Gastroesophageal sphincter (tissue), 4 donors: Measurements from ENCODE around the gene DIP2C. TPM values are rescaled to one million over a fixed set of nuclear protein-coding genes. Genes with fewer than 3 reads are reported as not detected.

Experiments
- ATAC-seq: fragments of 150-250 bp; one replicate; pipeline ENCODE4 v1.9.1; 2016; ENCODE audit warnings: mild to moderate bottlenecking, moderate library complexity
- H3K27ac ChIP-seq, 4 donors: fragments of 200-600 bp; sonication (generic) in 3 of 4; 1 replicate in 3 of 4; 2 replicates in 1 of 4; pipeline ENCODE4 v1.5.1; 2016 to 2019
- H3K27me3 ChIP-seq: fragments of 200-600 bp; sonication (generic); one replicate; pipeline ENCODE4 v1.5.1; 2019
- H3K36me3 ChIP-seq, 2 donors: fragments of 200-600 bp; sonication (generic); one replicate each; pipeline ENCODE4 v1.5.1; 2019; ENCODE audit warnings: control low read depth in 1 of 2
- H3K4me1 ChIP-seq, 3 donors: fragments of 200-600 bp; sonication (generic); 1 replicate in 2 of 3; 2 replicates in 1 of 3; pipeline ENCODE4 v1.5.1; 2016 to 2019; ENCODE audit warnings: control low read depth in 2 of 3
- H3K4me3 ChIP-seq, 2 donors: fragments of 200-600 bp; sonication (generic); one replicate each; pipeline ENCODE4 v1.5.1; 2019; ENCODE audit warnings: mild to moderate bottlenecking in 1 of 2, moderate library complexity in 1 of 2
- H3K9me3 ChIP-seq, 3 donors: fragments of 200-600 bp; sonication (generic); one replicate each; pipeline ENCODE4 v1.5.1; 2017 to 2019; ENCODE audit warnings: control low read depth in 2 of 3
- EP300 ChIP-seq: sonication (generic); formaldehyde crosslinking; IDR thresholded peaks from one replicate; pipeline ENCODE4 v1.6.1; 2017; ENCODE audit warnings: antibody characterized with exemption, mild to moderate bottlenecking
- POLR2A ChIP-seq, 2 donors: fragments of 450-650 bp; IDR thresholded peaks; one replicate each; pipeline ENCODE4 v1.6.1; 2017; ENCODE audit warnings: antibody characterized with exemption in 2 of 2, mild to moderate bottlenecking in 2 of 2, moderate library complexity in 1 of 2
- POLR2AphosphoS5 ChIP-seq: sonication (generic); formaldehyde crosslinking; IDR thresholded peaks from one replicate; pipeline ENCODE4 v1.6.1; 2017; ENCODE audit warnings: antibody characterized with exemption
- WGBS, 2 donors: methylation state at CpG; one replicate each; pipeline ENCODE4 v1.1.5; 2018; ENCODE audit warnings: low coverage in 1 of 2; 5-methylcytosine and 5-hydroxymethylcytosine counted together
- total RNA-seq, 4 donors: library from RNA; depleted of rRNA; stranded (reverse); fragments of >200 nt; gene quantifications; one replicate each; pipeline ENCODE4 v1.1.0, GENCODE V29; 2016
- TF ChIP-seq, protein P1 (sequence below), 4 experiments: fragments of 200-600 bp in 2 of 4; fragments of 450-650 bp in 2 of 4; sonication (generic) in 1 of 4; IDR thresholded peaks; one replicate each; pipeline ENCODE4 v1.5.1; 2017 to 2019; ENCODE audit warnings: antibody characterized with exemption in 4 of 4, mild to moderate bottlenecking in 2 of 4, moderate library complexity in 2 of 4

DIP2C gene
- total RNA-seq, 4 donors from 2014 or later, result 40.8 to 73.8 (median 47.7) TPM

DNA sequence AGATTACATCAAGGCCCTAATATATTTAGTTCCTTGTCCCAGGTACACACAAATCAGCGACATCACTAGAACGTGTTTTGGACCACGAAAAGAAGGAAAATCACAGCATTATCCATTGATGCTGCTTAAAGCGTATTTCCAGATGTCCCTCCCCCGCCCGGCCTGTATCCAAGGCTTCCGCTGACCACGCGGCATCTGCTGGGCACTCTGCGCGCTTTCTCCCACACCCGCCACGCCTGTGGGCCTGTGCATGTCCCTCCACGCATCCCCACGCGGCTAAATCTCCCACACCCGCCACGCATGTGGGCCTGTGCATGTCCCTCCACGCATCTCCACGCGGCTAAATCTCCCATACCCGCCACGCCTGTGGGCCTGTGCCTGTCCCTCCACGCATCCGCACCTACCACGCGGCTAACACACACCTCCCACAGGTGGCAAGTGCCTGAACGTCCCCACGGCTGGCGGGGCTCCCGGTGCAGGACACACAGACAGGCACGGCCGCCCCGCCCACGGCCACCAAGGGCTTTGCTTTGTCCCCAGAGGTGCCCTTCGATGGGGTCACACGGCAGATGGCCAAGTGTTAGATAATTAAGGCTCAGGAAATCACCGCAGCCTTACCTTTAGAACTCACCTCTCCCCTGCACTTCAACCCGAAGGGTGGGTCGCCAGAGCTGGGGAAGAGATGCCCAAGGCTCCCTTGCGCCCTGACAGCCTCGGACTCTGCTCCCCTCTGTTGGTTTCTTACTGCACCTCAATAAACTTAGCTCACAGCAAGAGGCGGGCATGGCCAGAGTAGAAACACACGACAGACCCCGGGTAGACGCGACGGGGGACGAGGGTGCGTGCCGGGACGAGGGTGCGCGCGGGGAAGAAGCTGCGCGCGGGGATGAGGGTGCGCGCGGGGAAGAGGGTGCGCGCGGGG, 49.5 kb downstream of the DIP2C start:
- Histone ChIP-seq H3K27me3 (no peaks in the 10 kb centered on the region), H3K9me3 (peaks cover 0 to 10% (median 0%) of the 10 kb centered on the region in 3 donors), H3K4me1 (peaks cover 0 to 79% (median 0%) of the 10 kb centered on the region in 3 donors), H3K27ac (no peak overlapping the region), H3K4me3 (no peak overlapping the region), H3K36me3 (peaks cover 0 to 6% of the 10 kb centered on the region in 2 donors)
- no peak for TF ChIP-seq EP300
- TF ChIP-seq, protein P1, sequence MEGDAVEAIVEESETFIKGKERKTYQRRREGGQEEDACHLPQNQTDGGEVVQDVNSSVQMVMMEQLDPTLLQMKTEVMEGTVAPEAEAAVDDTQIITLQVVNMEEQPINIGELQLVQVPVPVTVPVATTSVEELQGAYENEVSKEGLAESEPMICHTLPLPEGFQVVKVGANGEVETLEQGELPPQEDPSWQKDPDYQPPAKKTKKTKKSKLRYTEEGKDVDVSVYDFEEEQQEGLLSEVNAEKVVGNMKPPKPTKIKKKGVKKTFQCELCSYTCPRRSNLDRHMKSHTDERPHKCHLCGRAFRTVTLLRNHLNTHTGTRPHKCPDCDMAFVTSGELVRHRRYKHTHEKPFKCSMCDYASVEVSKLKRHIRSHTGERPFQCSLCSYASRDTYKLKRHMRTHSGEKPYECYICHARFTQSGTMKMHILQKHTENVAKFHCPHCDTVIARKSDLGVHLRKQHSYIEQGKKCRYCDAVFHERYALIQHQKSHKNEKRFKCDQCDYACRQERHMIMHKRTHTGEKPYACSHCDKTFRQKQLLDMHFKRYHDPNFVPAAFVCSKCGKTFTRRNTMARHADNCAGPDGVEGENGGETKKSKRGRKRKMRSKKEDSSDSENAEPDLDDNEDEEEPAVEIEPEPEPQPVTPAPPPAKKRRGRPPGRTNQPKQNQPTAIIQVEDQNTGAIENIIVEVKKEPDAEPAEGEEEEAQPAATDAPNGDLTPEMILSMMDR (IDR thresholded peaks at IDR 0.05), result no peak
- TF ChIP-seq POLR2AphosphoS5, result no peak
- no peak for TF ChIP-seq POLR2A (IDR thresholded peaks at IDR 0.05)
- 94 to 97% methylated on average over 19 to 49 of the region's 64 CpGs for WGBS, 2 donors
- no peak for ATAC-seq

DNA sequence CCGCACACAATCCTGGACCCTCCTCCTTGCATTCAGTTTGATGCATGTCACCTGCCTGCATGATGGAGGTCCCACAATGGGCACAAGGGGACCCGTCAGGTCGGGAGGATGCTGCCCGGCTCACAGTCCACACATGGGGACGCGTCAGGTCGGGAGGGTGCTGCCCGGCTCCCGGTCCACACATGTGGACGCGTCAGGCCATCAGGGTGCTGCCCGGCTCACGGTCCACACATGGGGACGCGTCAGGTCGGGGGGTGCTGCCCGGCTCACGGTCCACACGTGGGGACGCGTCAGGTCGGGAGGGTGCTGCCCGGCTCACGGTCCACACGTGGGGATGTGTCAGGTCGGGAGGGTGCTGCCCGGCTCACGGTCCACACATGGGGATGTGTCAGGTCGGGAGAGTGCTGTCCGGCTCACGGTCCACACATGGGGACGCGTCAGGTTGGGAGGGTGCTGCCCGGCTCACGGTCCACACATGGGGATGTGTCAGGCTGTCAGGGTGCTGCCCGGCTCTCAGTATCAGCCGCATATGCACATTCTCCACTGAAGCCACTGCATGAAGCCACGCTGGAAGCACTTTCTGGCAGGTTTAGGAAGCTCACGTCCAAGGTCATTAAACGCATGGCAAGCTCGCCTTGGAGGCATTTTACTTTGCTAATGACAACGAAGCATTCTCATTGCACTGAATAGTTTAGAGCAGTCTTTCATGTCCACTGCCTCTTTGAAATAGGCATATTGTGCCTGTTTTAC, 50.3 kb downstream of the DIP2C start:
- no peak for ATAC-seq
- no peaks in the 10 kb centered on the region for H3K27me3 ChIP-seq
- H3K36me3 ChIP-seq, result no peaks in the 10 kb centered on the region
- H3K9me3 ChIP-seq, result peaks cover 0 to 1% (median 0%) of the 10 kb centered on the region in 3 donors
- H3K4me3 ChIP-seq, result no peak overlapping the region
- H3K27ac ChIP-seq, result no peak overlapping the region
- TF ChIP-seq POLR2A (IDR thresholded peaks at IDR 0.05) (no peak), EP300 (no peak), POLR2AphosphoS5 (no peak)
- TF ChIP-seq, protein P1 (IDR thresholded peaks at IDR 0.05), result no peak
- H3K4me1 ChIP-seq, result peaks cover 0 to 84% (median 2%) of the 10 kb centered on the region in 3 donors
- WGBS, 2 donors, result 80 to 82% methylated on average over 1 to 5 of the region's 42 CpGs

DNA sequence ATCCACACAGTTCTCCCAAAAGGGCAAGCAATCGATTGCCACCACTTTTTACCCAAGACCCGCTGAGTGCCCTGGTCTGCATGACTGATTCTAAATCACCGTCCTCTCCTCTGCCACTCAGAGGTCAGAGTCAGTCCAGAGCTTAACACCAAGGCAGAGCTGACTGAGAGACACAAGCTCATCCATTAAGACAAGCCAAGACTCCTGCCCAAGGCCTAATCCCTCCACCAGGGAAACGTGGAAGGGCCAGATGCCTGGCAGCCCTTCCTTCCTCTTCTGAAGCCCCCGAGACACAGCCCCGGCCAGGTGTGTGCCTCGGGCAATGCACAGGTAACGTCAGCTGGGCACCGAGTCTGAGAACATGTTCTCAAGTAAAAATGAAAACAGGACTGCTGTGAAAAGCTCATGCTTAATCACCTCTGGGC, 51.7 kb downstream of the DIP2C start:
- 65 to 92% methylated on average over 3 to 4 of the region's 9 CpGs for WGBS, 2 donors
- ATAC-seq, result no peak
- TF ChIP-seq EP300 (no peak), POLR2AphosphoS5 (no peak), POLR2A (IDR thresholded peaks at IDR 0.05) (no peak)
- TF ChIP-seq, protein P1 (IDR thresholded peaks at IDR 0.05), result no peak
- Histone ChIP-seq H3K27ac (no peak overlapping the region), H3K36me3 (no peaks in the 10 kb centered on the region), H3K4me3 (no peak overlapping the region), H3K4me1 (peaks cover 0 to 86% (median 7%) of the 10 kb centered on the region in 3 donors), H3K9me3 (no peaks in the 10 kb centered on the region), H3K27me3 (no peaks in the 10 kb centered on the region)

DNA sequence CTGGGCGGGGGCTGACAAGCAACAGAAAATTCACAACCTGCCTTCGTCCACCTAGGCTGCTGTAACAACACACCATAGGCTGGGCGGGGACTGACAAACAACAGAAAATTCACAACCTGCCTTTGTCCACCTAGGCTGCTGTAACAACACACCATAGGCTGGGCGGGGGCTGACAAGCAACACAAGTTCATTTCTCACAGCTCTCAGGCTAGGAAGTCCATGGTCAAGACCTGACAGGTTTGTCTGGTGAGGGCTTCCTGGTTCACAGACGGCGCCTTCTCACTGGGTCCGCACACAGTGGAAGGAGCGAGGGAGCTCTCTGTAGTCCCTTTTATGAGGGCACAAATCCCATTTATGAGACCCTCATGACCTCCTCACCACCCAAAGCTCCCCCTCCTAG, 52.2 kb downstream of the DIP2C start:
- H3K27ac ChIP-seq, result peak overlapping the region in 2 of 4 donors; percentile 2 to 27
- H3K4me1 ChIP-seq, result peaks cover 0 to 84% (median 7%) of the 10 kb centered on the region in 3 donors
- TF ChIP-seq, protein P1 (IDR thresholded peaks at IDR 0.05), result no peak
- TF ChIP-seq EP300 (no peak), POLR2AphosphoS5 (no peak), POLR2A (IDR thresholded peaks at IDR 0.05) (no peak)
- H3K4me3 ChIP-seq, result no peak overlapping the region
- 73 to 90% methylated on average over 2 to 4 of the region's 8 CpGs for WGBS, 2 donors
- ATAC-seq, result no peak
- no peaks in the 10 kb centered on the region for H3K9me3 ChIP-seq
- no peaks in the 10 kb centered on the region for H3K36me3 ChIP-seq
- H3K27me3 ChIP-seq, result no peaks in the 10 kb centered on the region
